Tibial nerve (tissue), 4 donors: ENCODE measurements around the gene CRYGN.

Experiments used
- CTCF ChIP-seq, 5 experiments: fragments of 200-600 bp in 3 of 5; fragments of 450-650 bp in 2 of 5; sonication (generic) in 3 of 5; IDR thresholded peaks; one replicate each; pipeline ENCODE4 v1.5.1; 2016 to 2019; ENCODE audit warnings: antibody characterized with exemption in 5 of 5, mild to moderate bottlenecking in 3 of 5, moderate library complexity in 2 of 5
- EP300 ChIP-seq, 2 donors: sonication (generic); formaldehyde crosslinking; IDR thresholded peaks; one replicate each; pipeline ENCODE4 v1.6.1; 2017; ENCODE audit warnings: antibody characterized with exemption in 2 of 2, mild to moderate bottlenecking in 1 of 2
- POLR2A ChIP-seq, 2 donors: fragments of 450-650 bp; IDR thresholded peaks; one replicate each; pipeline ENCODE4 v1.6.1; 2017; ENCODE audit warnings: antibody characterized with exemption in 2 of 2, mild to moderate bottlenecking in 2 of 2, moderate library complexity in 2 of 2

DNA sequence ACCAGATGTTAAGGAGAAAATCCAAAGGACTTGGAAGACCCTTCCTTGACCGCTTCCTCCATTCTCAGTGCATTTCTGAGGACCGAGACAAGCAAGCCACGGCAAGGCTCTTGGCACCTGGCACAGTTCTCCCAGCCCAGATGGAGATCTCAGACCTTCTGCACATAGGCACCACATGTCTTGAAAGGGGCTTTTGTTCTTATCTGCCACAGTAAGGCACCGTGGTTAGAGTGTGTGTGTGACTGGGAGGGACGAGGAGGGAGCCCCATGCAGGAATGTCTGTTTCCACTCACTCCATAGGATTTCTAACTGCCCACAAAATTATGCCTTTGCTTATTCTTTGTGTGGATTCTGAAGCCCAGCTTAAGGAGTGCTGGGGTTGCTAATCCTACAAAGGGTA lies 19.8 kb downstream of the CRYGN start:
- TF ChIP-seq CTCF (IDR thresholded peaks at IDR 0.05) (no peak), POLR2A (IDR thresholded peaks at IDR 0.05) (no peak), EP300 (IDR thresholded peaks at IDR 0.05) (no peak)
